DMS 273 (cell line): ENCODE results near the gene CCDC80.

Source experiments
- DNase-seq: peaks from one replicate; lab custom pipeline; 2025; ENCODE audit not compliant: unreplicated experiment; lab: John Stamatoyannopoulos, UW

CCDC80 gene

DNA sequence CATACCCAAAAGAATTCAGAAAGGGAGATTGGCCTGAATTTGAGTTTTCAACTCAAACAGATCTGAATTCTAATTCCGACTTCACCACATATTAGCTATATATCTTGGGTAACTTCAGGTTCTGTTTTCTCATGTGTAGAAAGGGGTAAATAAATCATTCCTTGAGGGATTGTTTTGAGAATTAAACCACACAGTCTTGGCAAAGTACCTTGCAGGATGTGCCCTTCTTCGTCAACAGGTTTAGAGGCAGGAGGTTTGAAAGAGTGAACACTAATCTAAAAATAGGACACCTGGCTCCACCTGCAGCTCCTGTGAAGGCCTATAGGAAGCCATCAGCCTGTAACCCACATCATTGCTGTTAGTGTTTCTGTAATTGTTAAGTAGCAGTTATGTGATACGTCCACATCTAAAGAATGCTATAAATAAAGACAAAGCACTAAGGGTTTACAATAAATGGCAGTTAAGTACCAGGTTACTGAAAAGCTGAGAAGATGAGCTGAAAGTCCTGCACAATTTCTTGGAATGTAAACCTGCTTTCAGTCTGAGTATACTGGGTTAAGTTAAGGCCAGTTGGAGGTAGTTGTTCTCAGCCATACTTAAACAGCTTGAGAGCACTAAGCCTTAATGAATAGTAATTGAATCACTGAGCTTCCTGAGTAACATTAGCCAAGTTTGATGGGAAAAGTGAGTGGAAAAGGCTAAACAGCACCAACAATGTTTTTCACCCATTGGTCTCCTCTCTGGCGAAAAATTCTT is 6.0 kb downstream of the CCDC80 start:
- no peak for DNase-seq

GRCh38 chr3:112633757-112634156 is 7.2 kb downstream of the CCDC80 start:
- DNase-seq: peak; percentile 46

DNA sequence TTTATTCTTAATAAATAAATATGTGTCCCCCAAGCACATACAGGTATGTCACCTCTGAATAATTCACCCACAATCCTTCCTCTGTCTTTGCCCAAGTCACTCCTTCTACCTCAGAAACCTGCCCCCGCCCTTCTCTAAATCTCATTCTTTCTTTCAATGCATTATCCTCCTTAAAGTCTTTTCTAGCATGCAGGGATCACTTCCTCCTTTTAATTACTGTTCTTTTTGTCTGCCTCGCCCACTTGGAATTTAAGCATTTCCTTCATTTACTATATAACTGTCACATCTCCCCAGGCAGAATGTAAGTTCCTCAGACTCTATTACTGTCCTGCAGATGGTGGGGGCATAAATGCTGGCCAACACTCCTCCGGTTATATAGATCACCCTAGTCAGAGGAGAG is 7.8 kb downstream of the CCDC80 start:
- no peak for DNase-seq

- no peak for DNase-seq
Measured at GRCh38 chr3:112632596-112632995, 8.3 kb downstream of the CCDC80 start.

GRCh38 chr3:112631257-112631656 is 9.7 kb downstream of the CCDC80 start:
- DNase-seq: no peak

GRCh38 chr3:112629425-112629824 is 11.5 kb downstream of the CCDC80 start:
- peak; percentile 78 for DNase-seq

GRCh38 chr3:112627919-112628466 is 12.9 kb downstream of the CCDC80 start:
- DNase-seq: peak; percentile 87

DNA sequence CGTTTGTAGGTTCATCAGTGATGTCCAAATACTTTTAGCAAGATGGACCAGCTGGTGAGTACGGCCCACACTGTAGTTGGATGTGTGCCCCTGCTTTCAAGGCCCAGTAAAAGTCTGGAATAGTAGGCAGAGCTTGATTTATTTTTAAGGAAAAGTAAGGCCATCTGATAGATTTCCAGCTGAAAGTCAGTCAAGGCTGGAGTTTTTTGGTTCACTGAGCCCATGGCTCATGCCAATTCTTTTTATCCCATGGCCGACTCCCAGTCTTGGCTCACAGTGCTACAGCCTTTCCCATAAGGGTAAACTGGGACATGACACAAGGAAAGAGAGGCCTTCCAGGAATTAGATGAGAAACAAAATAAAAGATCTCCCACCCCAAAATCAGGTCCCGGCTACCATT is 13.5 kb downstream of the CCDC80 start:
- DNase-seq: peak; percentile 17

DNA sequence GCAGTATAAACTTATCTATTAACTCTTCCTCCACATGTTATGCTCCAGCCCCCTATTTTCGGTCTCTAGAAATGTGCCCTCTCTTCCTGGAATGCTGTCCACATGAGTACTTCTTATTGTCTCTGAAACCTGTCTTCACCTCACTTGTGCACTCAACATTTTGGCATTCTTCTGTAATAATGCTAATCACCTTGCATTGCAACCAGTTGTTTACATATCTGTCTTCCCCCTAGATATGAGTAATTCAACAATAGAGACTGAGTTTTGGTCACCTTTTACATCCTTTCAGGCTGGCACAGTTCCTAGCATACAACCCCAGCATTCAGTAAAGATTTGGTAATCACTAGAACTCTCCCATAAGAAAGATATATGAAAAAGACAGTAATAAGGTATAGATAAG is 17.2 kb downstream of the CCDC80 start:
- no peak for DNase-seq

DNA sequence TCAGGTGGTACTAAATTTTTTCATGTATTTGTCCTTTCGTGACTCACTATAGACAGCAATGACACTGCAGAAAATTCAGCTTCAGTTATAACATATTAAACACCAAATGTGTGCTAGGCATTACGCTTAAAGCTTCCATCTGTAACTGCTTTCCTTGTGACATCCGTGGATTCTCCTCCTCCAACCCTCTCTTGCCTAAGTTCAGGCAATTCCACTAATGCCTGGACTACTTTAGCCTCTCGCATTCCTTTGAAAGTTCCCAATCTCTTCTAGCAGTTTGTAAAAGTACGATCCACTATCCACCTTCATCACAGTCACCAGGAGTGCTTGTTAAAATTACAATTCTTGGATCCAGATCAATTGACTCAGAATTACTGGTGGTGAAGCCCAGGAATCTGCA is 17.7 kb downstream of the CCDC80 start:
- DNase-seq: no peak

DNA sequence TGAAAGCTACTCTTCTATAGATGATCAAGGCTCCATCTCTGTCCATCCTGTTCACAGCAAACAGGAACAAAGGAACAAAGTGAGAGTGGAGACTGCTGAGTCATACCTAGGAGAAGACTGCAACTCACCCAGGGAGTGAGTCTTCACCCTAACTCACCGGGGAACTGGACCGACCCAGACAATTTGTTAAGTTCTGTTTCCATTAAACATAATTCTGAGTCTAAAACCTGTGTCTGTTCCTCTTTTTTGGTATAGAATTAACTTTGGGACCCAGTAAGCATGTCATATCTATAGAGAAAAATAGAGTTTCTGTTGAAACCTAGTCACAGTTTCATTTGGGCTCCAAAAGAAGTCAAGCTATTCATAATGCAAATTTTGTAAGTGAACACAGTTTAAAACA is 21.6 kb downstream of the CCDC80 start:
- no peak for DNase-seq

- no peak for DNase-seq
Measured at GRCh38 chr3:112617285-112617684, 23.7 kb downstream of the CCDC80 start.

DNA sequence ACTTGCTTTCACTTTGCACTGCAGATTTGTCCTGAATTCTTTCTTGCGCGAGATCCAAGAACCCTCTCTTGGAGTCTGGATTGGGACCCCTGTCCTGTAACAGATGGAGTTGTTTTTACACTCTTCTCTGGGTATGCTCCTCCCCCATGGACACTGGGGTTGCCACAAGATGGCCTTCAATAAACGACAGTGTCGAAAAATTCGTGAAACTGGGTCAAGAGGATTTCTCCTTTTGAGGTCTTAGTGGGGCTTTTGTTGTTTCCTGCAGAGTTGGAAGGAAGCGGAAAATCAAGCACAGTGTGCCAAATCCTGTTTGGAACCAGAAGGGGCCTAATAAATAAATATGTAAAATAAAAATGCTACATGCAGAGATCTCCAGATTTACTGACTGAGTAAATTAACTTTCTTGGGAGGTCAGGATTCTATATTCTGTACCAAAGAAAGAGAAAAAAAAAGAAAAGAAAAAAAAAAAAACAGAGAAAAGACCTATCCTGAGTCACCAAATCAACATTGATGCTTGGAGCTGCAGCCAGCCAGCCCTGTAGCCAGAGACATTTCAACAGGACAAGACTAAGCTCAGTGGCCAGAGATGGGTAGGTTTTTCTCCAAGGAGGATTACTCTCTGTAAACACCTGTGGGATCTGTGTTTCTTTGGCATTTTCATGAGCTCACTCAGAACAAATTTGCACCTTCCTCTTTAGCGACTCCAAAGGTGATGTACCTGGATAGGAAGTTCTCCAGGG is 24.8 kb downstream of the CCDC80 start:
- no peak for DNase-seq

DNA sequence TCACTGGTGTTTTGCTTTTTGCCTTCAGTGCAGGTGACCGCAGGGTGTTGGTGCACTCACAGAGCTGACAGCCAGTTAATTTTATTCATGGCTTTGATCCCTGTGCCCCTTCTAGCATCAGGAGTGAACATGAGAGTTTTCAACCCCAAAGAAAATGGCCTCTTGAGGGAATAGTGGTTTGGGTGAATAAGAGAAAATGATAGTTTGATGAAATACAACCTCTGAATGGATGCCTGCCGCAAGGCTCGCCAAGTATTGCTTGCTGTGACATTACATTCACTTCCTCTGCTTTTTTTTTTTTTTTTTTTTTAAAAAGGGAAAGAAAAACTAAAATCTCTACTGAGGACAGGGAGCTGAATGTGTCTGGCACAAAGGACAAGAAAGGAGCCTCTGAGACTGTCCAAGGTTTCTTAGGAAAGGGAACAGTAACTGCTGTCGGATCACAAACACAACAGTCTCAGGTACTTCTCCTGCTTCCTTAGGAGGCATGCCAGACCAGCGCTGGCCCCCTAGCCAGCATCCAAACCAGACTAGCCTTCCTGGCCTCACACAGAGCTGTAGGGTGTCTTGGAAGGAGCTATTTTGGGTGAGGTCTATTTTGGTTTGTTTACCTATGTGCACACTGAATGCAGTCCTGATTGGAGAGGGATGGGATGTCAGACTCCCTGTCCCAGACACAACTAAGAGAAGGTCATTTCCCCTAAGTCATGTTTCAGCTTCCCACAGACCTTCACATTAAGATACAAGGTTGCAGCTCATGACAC is 29.0 kb downstream of the CCDC80 start:
- DNase-seq: no peak

- no peak for DNase-seq
Measured at GRCh38 chr3:112610121-112610520, 30.8 kb downstream of the CCDC80 start.

- no peak for DNase-seq
Measured at GRCh38 chr3:112607863-112608262, 33.1 kb downstream of the CCDC80 start.

- no peak for DNase-seq
Measured at GRCh38 chr3:112606098-112606497, 34.8 kb downstream of the CCDC80 start.

DNA sequence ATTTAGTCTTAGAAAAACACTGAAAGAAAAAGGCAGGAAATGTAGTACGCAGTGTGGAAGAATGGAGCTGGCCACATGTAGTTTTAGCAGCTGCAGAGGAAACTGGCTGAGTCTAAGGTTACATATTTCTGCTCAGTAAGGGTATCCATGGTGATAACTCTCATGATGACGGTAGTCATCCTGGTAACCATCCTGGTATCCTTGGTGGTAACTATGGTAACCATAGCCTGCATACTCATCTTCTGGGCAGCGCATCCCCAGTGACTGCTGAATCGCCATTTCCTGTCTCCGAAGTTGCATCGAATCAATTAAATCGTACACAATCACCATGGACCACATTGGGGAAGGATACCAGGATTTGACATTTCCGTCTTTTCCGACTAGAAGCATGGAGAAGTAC is 35.7 kb downstream of the CCDC80 start:
- DNase-seq: peak; percentile 43

- no peak for DNase-seq
Measured at GRCh38 chr3:112604536-112604935, 36.4 kb downstream of the CCDC80 start.

DNA sequence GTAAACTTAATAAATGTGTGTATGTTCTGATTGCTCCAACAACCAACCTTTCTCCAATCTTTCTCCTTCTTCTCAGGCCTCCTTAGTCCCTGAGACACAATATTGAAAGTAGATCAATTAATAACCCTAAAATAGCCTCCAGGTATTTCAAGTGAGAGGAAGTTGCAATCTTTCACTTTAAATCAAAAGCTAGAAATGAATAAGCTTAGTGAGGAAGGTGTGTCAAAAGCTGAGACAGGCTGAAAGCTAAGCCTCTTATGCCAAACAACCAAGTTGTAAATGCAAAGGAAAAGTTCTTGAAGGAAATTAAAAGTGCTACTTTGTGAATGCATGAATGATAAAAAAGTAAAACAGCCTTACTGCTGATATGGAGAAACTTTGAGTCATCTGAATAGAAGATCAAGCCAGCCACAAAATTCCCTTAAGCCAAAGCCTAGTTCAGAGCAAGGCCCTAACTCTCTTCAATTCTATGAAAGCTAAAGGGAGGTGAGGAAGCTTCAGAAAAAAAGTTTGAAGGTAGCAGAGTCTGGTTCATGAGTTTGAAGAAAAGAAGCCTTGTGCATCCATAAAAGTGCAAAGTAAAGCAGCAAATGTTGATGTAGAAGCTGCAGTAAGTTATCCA is 38.6 kb downstream of the CCDC80 start:
- no peak for DNase-seq

DNA sequence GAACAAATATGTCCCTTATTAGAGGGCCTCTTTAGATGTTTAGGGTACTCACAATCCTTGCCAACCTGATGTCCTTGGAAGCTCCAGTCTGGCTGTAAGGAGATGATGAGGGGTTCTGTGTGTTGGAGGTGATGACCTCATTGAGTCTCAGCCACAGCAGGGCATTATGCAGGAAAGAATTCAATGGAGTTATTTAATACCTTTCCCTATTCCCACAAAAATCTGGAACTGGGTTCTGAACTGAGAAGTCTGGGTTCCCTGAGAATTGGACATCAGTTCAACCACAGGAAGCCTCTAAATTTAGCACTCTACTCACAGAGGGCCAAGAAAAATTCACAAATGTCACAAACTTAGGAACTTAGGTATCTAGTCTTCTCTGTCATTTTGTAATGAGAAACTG is 42.2 kb downstream of the CCDC80 start:
- DNase-seq: no peak
